Endothelial cell of umbilical vein (primary cell): Measurements from ENCODE around the gene PIK3CG.

Source experiments
- EZH2 ChIP-seq: IDR thresholded peaks from 2 replicates; pipeline ENCODE4 v1.6.1; 2012; ENCODE audit warnings: borderline replicate concordance, low read depth, mild to moderate bottlenecking, moderate library complexity, low read length, inconsistent platforms; ENCODE audit not compliant: severe bottlenecking
- FOS ChIP-seq: IDR thresholded peaks from 2 replicates; pipeline ENCODE4 v1.6.1; 2011; ENCODE audit warnings: mild to moderate bottlenecking, low read length, moderate library complexity, borderline replicate concordance; ENCODE audit not compliant: insufficient read depth
- GATA2 ChIP-seq: IDR thresholded peaks from 2 replicates; pipeline ENCODE4 v1.7.0; 2011; ENCODE audit warnings: low read depth, mild to moderate bottlenecking, moderate library complexity, mixed read lengths, low read length; ENCODE audit not compliant: insufficient read length, insufficient read depth
- JUN ChIP-seq: IDR thresholded peaks from 2 replicates; pipeline ENCODE4 v1.6.1; 2011; ENCODE audit warnings: borderline replicate concordance, low read depth; ENCODE audit not compliant: insufficient read length, insufficient read depth
- POLR2A ChIP-seq: IDR thresholded peaks from 2 replicates; pipeline ENCODE4 v1.6.1; 2012; ENCODE audit warnings: low read depth, mild to moderate bottlenecking, control low read depth, low read length
- TF ChIP-seq, protein P1 (sequence below), 2 donors: IDR thresholded peaks; 1 replicate in 1 of 2; 2 replicates in 1 of 2; pipeline ENCODE4 v1.5.1; 2011; ENCODE audit warnings: low read length in 2 of 2, mild to moderate bottlenecking in 2 of 2, moderate library complexity in 2 of 2, control low read depth in 1 of 2, inconsistent platforms in 1 of 2, low read depth in 1 of 2; ENCODE audit not compliant: insufficient read depth in 1 of 2; ENCODE audit errors: extremely low read depth in 1 of 2

DNA sequence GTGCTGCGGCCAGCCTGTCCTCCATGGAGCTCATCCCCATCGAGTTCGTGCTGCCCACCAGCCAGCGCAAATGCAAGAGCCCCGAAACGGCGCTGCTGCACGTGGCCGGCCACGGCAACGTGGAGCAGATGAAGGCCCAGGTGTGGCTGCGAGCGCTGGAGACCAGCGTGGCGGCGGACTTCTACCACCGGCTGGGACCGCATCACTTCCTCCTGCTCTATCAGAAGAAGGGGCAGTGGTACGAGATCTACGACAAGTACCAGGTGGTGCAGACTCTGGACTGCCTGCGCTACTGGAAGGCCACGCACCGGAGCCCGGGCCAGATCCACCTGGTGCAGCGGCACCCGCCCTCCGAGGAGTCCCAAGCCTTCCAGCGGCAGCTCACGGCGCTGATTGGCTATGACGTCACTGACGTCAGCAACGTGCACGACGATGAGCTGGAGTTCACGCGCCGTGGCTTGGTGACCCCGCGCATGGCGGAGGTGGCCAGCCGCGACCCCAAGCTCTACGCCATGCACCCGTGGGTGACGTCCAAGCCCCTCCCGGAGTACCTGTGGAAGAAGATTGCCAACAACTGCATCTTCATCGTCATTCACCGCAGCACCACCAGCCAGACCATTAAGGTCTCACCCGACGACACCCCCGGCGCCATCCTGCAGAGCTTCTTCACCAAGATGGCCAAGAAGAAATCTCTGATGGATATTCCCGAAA, 2.7 kb downstream of the PIK3CG start:
- TF ChIP-seq GATA2 (no peak), POLR2A (no peak), EZH2 (no peak), FOS (no peak), JUN (no peak)
- TF ChIP-seq, protein P1, sequence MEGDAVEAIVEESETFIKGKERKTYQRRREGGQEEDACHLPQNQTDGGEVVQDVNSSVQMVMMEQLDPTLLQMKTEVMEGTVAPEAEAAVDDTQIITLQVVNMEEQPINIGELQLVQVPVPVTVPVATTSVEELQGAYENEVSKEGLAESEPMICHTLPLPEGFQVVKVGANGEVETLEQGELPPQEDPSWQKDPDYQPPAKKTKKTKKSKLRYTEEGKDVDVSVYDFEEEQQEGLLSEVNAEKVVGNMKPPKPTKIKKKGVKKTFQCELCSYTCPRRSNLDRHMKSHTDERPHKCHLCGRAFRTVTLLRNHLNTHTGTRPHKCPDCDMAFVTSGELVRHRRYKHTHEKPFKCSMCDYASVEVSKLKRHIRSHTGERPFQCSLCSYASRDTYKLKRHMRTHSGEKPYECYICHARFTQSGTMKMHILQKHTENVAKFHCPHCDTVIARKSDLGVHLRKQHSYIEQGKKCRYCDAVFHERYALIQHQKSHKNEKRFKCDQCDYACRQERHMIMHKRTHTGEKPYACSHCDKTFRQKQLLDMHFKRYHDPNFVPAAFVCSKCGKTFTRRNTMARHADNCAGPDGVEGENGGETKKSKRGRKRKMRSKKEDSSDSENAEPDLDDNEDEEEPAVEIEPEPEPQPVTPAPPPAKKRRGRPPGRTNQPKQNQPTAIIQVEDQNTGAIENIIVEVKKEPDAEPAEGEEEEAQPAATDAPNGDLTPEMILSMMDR (IDR thresholded peaks at IDR 0.05; ENCODE audit: extremely low read depth in 1 of 2, insufficient read depth in 1 of 2, low read depth in 1 of 2, low read length in 2 of 2), result no peak
